ENCODE data around the gene MECR.
"Not testable (repeated sequence)": the region's sequence is repeated elsewhere in the genome, so short reads cannot be mapped to it uniquely, and the experiment has no call there.

Gene MECR

DNA sequence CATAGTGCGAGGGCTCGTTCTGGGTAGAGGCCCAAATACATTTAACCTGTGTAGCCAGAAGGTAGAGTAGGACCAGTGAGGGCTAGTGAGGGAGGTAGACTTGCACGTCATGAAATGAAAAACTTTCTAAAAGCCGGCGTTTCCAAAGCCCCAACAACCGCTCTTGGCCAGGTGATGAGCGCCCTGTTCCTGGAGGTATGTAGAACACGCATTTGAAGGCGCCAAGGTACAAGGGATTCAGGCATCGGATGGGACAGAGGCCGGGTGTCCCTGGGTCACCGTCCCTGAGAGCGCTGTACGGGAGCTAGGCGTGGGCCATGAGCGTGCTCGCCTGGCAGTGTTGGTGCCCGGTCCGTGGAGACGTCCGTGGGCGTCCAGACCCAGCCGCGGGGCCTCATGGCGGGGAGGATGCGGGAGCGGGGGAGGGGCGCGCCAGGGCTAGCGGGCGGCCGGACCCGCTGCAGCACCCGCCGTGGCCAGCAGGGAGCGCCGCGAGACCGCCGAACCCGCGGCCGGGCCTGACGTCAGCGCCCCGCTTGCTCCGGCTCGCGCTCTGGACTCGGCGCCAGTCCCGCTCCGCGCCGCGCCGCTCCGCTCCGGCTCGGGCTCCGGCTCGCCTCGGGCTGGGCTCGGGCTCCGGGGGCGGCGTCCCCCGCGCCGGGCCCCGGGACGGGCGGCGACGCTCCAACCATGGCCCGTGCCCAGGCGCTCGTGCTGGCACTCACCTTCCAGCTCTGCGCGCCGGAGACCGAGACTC, 5.4 kb upstream of the MECR start, which contains the start of gene PTPRU:
Gene PTPRU, plus strand, starts transcription at position 568 of the 757 bp plus-strand sequence. Its CDS starts 123 bp downstream, at position 691.
- TF ChIP-seq ZFX (IDR thresholded peaks at IDR 0.05; ENCODE audit: borderline replicate concordance), result no peak
- TF ChIP-seq, protein P1, sequence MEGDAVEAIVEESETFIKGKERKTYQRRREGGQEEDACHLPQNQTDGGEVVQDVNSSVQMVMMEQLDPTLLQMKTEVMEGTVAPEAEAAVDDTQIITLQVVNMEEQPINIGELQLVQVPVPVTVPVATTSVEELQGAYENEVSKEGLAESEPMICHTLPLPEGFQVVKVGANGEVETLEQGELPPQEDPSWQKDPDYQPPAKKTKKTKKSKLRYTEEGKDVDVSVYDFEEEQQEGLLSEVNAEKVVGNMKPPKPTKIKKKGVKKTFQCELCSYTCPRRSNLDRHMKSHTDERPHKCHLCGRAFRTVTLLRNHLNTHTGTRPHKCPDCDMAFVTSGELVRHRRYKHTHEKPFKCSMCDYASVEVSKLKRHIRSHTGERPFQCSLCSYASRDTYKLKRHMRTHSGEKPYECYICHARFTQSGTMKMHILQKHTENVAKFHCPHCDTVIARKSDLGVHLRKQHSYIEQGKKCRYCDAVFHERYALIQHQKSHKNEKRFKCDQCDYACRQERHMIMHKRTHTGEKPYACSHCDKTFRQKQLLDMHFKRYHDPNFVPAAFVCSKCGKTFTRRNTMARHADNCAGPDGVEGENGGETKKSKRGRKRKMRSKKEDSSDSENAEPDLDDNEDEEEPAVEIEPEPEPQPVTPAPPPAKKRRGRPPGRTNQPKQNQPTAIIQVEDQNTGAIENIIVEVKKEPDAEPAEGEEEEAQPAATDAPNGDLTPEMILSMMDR (IDR thresholded peaks at IDR 0.05), result peak; percentile 85
- peak within 1 kb of the TSS; percentile 64 for H3K27ac ChIP-seq

DNA sequence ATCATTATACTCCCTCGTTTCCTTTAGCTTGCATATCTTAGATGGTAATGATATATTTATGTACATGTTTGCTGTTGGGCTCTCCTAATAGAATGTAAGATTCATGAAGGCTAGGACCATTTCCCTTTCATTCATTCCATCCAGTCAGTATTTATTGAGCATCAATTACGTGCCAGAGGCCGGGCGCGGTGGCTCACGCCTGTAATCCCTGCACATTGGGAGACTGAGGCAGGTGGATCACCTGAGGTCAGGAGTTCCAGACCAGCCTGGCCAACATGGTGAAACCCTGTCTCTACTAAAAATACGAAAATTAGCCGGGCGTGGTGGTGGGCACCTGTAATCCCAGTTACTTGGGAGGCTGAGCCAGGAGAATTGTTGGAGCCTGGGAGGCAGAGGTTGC, 4.1 kb upstream of the MECR start:
- H3K27ac ChIP-seq, result not testable (repeated sequence)

DNA sequence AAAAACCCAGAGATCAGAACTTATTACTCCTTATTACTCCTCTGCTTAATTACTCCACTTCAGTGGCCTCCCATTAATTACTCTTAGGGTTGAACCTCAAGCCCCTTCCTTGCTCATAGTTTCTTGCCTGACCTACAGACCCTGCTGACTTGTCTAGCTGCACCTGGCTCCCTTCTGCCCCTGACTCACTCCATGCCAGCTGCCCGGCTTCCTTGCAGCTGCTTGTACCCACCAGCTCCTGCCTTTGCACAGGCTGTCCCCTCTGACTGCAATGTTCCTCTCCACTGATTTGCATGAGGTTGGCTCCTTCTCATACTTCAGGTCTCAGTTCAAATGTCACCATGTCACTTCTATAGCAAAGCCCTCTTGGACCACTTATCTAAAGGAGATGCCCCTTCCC, 3.7 kb upstream of the MECR start:
- H3K27ac ChIP-seq, result no peak overlapping the region
- no peak for TF ChIP-seq ZFX (IDR thresholded peaks at IDR 0.05; ENCODE audit: borderline replicate concordance)
- TF ChIP-seq, protein P1 (IDR thresholded peaks at IDR 0.05), result no peak

DNA sequence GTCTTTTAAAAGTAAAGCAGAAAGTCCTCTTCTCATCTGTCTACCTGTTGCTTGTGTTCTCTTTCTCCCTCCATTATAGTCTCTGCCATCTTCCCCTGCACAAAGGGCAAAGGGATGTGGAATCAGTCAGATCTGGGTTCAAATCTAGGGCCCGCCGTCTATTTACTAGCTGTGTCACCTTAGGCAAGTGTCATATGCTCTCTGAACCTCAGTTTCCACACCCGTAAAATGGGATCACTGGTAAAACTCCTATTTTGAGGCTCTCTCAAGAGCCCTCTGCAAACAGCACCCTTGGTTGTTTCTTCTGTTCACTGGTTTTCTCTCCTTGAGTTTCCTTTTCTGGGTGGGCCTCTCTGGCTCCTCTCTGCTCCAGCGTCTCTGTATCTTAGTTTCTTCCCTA, 3.0 kb upstream of the MECR start:
- no peak for TF ChIP-seq ZFX (IDR thresholded peaks at IDR 0.05; ENCODE audit: borderline replicate concordance)
- TF ChIP-seq, protein P1 (IDR thresholded peaks at IDR 0.05), result no peak
- H3K27ac ChIP-seq, result no peak overlapping the region

DNA sequence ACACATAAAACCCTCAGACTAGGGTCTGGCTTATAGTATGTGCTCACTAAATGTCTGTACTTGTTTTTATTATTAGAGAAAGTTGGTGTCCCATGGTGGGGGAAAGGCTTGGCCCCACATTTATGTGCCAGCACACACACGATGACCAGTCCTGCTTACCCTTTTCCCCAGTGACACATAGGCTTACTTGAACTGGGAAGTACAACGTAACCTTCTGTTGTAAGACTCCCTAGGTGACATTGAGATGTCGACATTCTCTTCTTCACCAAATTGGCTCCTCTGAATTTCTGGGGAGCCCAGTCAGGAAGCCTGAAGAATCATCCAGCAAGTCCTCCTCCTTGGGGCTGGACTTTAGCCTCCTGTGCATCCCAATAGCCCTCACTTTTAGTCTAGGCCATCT, 1.7 kb upstream of the MECR start:
- TF ChIP-seq ZFX (IDR thresholded peaks at IDR 0.05; ENCODE audit: borderline replicate concordance), result no peak
- TF ChIP-seq, protein P1 (IDR thresholded peaks at IDR 0.05), result no peak
- H3K27ac ChIP-seq, result no peak overlapping the region

DNA sequence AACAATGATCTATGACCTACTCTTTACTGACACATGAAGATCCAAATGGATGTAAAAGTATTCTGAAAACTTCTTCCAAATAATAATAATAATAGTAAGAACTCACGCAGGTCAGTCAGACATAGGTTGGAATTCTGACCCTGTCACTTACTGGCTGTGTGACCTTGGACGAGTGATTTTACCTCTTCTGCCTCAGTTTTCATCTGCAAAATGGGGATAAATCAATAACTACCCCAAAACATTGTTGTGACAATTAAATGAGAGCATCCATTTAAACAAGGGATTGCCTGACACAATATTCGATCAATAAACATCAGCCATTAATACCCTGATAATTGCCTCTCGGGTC, 556 bp downstream of the MECR start:
- H3K27ac ChIP-seq, result no peak overlapping the region
- TF ChIP-seq, protein P1 (IDR thresholded peaks at IDR 0.05), result no peak
- TF ChIP-seq ZFX (IDR thresholded peaks at IDR 0.05; ENCODE audit: borderline replicate concordance), result no peak

DNA sequence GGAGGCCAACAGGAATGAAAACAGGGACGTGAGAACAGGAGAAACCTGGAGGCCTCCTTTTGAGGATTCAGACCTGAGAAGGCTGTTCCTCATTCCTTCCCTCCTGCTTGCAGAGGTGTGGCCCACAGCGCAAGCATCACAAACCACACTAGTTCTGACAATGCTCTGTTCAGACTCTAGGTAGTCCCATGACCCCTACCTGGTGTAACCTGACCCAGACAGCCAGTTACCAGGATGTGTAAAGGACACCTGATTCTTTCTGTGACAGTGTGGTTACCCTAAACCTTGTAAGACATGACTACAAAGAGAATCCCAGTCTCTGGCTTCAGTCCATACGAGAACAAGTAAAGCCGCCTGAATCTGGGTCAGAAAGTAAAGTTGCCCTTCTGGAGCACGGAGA, 3.2 kb downstream of the MECR start:
- TF ChIP-seq ZFX (IDR thresholded peaks at IDR 0.05; ENCODE audit: borderline replicate concordance), result no peak
- TF ChIP-seq, protein P1 (IDR thresholded peaks at IDR 0.05), result no peak
- no peak overlapping the region for H3K27ac ChIP-seq

DNA sequence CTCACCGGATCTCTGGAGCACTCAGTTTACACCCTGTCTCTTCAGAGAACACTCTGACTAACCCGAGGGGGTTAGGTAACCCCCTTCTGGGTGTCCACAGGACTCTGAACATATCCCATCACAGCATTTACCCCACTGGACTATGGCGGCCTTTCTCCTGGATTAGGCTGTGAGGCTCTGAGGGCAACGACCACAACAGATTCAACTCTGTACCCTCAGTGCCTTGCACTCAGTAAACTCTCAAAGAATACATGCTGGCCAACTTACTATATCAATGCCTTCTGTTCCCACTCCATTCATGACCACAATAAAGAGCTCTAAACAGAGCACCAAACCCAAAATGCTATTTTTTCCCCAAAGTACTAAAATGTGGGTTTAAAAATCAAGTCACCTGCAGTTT, 5.4 kb downstream of the MECR start:
- H3K27ac ChIP-seq, result no peak overlapping the region
- TF ChIP-seq, protein P1 (IDR thresholded peaks at IDR 0.05), result no peak
- no peak for TF ChIP-seq ZFX (IDR thresholded peaks at IDR 0.05; ENCODE audit: borderline replicate concordance)

Data from 22Rv1 (cell line).